ENCODE data around the gene PTPN3. TPM values are rescaled to one million over a fixed set of nuclear protein-coding genes. Genes with fewer than 3 reads are reported as not detected.

PTPN3 gene
- total RNA-seq, 1 experiment from 2014 or later: 4.8 TPM

DNA sequence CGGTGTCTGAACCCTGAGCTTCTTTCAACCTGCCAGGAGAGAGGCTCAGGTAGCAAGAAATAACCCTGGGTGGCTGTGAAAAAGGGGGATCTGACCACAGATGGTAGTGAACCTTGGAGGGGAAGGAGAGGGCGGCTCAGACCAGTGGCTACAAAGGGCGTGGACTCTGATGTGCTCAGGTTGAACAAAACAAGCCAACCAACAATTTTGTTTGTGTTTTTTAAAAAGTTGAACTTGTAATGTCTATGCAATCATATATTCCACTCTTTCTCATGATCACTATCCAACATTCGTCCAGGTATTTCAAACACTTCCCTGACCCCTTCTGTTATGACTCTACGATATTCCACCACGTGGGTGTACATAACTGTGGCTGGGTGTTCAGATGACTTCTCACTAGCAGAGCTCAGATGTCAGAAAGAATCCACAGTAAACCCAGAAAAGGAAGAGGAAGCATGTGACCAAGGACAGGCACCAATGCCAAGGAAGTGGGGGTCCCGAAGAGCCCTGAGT is 20.0 kb downstream of the PTPN3 start:
- H3K27me3 ChIP-seq (replicated peaks): no peaks in the 10 kb centered on the region
- H3K27ac ChIP-seq: no peak overlapping the region
- H3K36me3 ChIP-seq: no peaks in the 10 kb centered on the region
- H3K4me3 ChIP-seq: no peak overlapping the region
- no peaks in the 10 kb centered on the region for H3K9me3 ChIP-seq (replicated peaks)
- no peaks in the 10 kb centered on the region for H3K4me1 ChIP-seq (replicated peaks)
- no peak for DNase-seq (ENCODE audit: low read depth in 1 of 2, low spot score in 2 of 2)

DNA sequence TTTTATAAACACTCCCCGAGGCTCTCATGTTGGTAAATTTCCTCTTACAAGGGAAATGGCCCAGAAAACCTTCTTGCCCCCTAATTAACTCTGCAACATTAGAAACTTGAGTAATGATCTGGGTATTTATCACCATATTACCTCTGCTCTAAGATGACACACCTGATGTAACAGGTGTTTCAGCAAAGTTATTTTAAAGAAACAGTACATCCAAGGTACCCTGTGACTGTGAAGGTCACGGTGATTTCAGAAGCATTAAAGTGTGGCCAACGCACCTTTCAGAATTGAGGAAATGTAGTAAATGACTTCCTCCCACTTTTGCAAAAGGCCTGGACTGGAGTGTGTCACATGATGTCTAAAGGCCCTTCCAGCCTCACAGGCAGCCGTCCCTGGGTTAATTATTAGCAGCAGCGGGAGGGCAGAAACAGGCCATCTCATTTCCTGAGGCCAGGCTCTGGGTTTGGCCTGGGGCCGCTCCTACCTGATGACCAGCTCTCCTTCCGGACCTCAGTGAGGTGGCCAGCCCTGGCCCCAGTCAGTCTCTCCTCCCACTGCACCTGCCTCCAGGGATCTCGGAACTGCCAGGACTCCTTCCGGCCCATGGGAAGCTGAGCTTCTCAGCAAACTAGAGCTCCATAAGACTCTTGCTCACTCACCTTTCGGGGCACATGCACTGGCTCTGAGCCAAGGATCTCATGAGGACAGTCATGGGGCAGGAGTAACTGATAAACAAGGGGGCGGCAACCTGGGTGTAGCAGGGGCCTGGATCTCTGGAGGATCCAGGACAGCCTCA is 20.7 kb downstream of the PTPN3 start:
- H3K9me3 ChIP-seq (replicated peaks): no peaks in the 10 kb centered on the region
- no peaks in the 10 kb centered on the region for H3K27me3 ChIP-seq (replicated peaks)
- H3K27ac ChIP-seq: no peak overlapping the region
- DNase-seq (ENCODE audit: low read depth in 1 of 2, low spot score in 2 of 2): no peak
- H3K36me3 ChIP-seq: no peaks in the 10 kb centered on the region
- H3K4me3 ChIP-seq: no peak overlapping the region
- no peaks in the 10 kb centered on the region for H3K4me1 ChIP-seq (replicated peaks)

DNA sequence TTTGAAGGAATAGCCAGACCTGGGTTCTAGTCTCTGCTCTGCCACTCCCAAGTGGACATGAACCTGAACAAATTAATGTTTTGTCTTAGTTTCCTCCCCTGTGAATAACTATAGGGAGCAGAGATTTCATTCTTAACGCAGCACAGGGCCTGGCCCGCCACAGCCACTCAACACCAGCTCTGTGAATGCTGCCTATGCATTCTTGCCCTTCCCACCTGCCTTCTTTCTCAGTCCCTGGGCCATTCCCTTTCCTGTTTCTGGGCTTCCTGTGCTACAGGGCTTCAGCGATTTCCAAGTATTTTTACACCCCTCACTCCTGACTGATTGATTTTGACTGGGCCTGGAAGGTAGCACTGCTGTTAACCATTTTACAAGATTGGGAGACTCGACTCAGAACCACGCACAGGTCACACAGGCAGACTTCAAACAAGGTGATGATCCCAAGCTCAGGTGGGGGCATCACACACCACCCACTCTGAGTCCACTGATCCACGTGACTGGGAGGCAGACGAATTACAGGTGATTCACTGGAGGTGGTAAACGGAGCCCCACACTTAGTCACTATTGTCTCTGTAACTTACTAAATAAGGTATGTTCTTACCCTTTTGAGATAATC is 21.4 kb downstream of the PTPN3 start:
- H3K4me3 ChIP-seq: no peak overlapping the region
- H3K36me3 ChIP-seq: no peaks in the 10 kb centered on the region
- no peak overlapping the region for H3K27ac ChIP-seq
- no peaks in the 10 kb centered on the region for H3K4me1 ChIP-seq (replicated peaks)
- no peaks in the 10 kb centered on the region for H3K9me3 ChIP-seq (replicated peaks)
- H3K27me3 ChIP-seq (replicated peaks): no peaks in the 10 kb centered on the region
- no peak for DNase-seq (ENCODE audit: low read depth in 1 of 2, low spot score in 2 of 2)

DNA sequence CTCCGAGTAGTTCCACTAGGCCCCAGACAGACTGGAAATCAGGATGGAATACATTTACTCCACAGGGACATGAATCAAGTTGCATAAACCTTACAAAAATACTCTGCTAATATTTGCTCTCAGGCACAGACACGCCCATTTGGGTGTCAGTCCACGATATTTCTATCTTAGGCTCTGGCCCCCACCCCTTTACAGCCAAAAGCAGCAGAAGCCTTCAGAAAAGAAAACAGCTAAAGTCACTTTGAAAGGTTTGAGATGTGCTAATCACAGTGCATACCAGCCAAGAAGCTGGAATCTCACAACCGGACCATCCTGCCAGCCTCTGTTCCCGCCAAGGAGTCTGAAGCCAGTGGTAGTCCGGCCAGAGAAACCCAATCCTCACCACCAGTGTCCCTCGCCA is 22.6 kb downstream of the PTPN3 start:
- H3K9me3 ChIP-seq (replicated peaks): no peaks in the 10 kb centered on the region
- no peaks in the 10 kb centered on the region for H3K27me3 ChIP-seq (replicated peaks)
- DNase-seq (ENCODE audit: low read depth in 1 of 2, low spot score in 2 of 2): no peak
- no peak overlapping the region for H3K27ac ChIP-seq
- H3K4me3 ChIP-seq: no peak overlapping the region
- no peaks in the 10 kb centered on the region for H3K4me1 ChIP-seq (replicated peaks)
- H3K36me3 ChIP-seq: no peaks in the 10 kb centered on the region

DNA sequence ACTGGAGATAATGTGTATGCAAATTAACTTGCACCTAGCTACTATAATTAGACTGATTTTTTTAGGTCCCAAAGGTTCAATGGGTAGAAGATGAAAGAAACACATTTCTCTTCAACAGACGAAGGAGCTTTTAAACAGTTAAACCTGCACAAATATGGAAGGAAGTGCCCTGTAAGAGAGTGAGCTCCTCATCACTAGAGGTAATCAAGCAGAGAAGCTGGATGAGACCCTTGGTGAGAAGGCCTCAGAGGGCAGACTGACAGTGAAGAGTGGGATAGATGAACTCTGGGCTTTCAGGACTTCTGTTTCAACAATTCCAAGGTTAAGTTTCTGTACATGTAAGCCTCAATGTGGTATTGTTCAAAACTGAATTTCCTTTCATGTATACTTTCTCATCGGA is 23.2 kb downstream of the PTPN3 start:
- no peak overlapping the region for H3K27ac ChIP-seq
- no peak overlapping the region for H3K4me3 ChIP-seq
- H3K36me3 ChIP-seq: no peaks in the 10 kb centered on the region
- no peaks in the 10 kb centered on the region for H3K4me1 ChIP-seq (replicated peaks)
- no peaks in the 10 kb centered on the region for H3K27me3 ChIP-seq (replicated peaks)
- no peak for DNase-seq (ENCODE audit: low read depth in 1 of 2, low spot score in 2 of 2)
- H3K9me3 ChIP-seq (replicated peaks): no peaks in the 10 kb centered on the region

DNA sequence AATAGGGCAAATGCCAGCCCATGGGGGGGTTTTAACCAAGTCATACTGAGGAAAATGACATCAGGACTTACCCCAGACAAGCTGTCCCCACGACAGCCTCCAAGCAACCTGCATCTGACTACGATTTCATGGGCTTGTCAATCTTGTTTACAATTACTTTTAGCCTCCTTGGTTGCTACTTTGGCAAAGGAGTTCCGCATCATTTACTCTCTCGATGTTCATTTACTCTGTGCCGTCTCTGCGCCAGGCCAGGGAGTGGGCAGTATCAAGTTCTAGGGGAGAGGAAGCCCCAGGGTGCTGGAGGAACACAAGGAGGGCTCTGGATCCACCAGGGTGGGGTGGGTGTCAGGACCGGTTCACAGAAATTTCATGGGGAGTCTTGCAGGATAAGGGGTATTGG is 23.9 kb downstream of the PTPN3 start:
- Histone ChIP-seq H3K27ac (no peak overlapping the region), H3K9me3 (replicated peaks) (no peaks in the 10 kb centered on the region), H3K4me3 (no peak overlapping the region), H3K27me3 (replicated peaks) (no peaks in the 10 kb centered on the region), H3K4me1 (replicated peaks) (no peaks in the 10 kb centered on the region), H3K36me3 (no peaks in the 10 kb centered on the region)
- DNase-seq (ENCODE audit: low read depth in 1 of 2, low spot score in 2 of 2): no peak

DNA sequence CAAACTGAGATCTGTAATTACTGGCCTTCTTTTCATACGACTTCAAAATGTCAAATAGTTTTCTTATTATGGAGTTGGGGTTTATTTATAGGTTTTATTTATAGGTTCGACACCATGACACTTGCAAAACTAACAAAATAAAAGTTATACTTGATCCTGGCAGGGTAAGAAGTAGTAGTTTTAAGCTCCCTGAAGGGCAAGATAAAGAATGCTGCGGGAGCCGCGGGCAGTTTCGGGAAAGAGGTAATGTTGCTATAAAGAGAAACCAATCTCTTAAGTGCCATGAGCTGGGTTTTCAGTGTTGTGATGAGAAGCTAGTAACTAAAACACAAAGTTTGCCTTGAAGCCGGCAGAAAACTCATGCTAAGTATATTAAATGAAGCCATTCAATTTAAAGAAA is 24.8 kb downstream of the PTPN3 start:
- Histone ChIP-seq H3K4me1 (replicated peaks) (no peaks in the 10 kb centered on the region), H3K27ac (no peak overlapping the region)

DNA sequence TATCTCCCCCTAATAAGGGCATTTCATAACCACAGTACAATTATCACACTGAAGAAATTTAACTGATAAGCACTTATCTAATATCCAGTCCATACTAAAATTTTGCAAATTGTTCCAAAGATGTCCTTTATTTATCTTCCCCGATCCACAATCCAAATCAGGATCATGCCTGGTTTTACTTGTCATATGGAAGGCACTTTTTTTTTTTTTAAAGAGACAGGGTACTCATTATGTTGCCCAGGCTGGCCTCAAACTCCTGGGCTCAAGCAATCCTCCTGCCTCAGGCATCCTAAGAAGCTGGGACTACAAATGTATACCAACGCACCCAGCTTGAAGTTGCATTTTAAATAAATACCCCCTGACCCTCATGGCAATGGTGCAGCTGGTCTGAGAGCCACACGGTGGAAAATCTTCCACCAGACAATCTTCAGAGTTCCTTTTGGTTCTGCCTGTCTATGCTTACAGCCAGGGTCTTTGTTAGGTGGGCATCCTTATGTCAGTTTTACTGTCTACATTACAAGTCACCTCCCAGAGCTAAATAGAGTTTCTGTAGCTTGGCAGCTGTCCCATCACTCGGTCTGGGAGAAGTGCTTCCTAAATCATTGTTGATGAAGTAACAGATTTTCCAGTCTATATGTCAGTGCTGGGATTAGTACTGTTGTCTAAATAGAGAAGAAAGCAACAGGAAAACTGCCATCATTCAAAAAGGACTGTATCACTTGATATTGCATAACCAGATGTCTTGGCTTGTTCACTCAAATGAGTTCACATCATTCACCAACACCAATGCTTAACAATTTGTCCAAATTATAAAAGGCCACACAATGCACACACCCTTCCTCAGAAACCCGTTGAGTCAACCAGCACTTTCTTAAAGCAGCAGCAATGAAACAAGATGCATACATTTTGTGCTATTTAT is 26.4 kb downstream of the PTPN3 start:
- peaks cover 10% of the 10 kb centered on the region for H3K4me1 ChIP-seq (replicated peaks)
- no peak overlapping the region for H3K27ac ChIP-seq
- no peaks in the 10 kb centered on the region for H3K9me3 ChIP-seq (replicated peaks)
- no peak overlapping the region for H3K4me3 ChIP-seq
- no peaks in the 10 kb centered on the region for H3K36me3 ChIP-seq
- H3K27me3 ChIP-seq (replicated peaks): no peaks in the 10 kb centered on the region
- no peak for DNase-seq (ENCODE audit: low read depth in 1 of 2, low spot score in 2 of 2)

More for the DNA sequence above, 24.8 kb downstream of the PTPN3 start:
- Histone ChIP-seq H3K9me3 (replicated peaks) (no peaks in the 10 kb centered on the region), H3K4me3 (no peak overlapping the region), H3K36me3 (no peaks in the 10 kb centered on the region), H3K27me3 (replicated peaks) (no peaks in the 10 kb centered on the region)
- DNase-seq (ENCODE audit: low read depth in 1 of 2, low spot score in 2 of 2): no peak

DNA sequence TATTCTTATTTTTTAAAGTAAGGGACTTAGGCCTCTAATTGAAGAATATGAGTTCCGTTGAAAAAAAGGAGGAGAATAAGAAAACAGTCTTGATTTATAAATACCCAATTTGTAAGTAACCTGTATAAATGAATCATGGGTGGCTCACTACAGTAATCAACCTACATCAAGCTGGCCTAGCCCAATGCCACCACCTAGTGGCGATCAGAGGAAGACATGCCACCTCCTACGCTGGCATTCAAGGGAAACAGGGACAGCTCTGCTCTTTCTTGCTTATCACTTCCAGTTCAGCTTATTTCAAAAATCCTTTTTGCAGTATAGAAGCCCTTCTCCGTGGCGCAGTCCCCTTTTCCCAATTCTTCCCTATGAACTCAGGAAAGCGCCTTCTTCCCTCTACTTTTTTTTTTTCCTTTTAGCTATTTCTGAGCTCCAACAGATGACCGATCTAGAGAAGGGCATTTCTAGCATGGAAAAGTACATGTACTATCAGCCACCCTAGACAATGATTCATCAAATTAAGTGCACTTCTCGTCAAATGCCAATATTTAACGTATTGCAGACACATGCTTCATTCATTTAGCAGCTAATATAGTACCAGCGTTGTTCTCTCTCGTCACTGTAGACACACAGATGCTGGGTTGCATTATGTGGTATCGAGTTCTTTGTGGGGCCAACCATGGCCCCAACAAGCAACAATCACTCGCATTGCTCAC is 28.3 kb downstream of the PTPN3 start:
- Histone ChIP-seq H3K27me3 (replicated peaks) (no peaks in the 10 kb centered on the region), H3K36me3 (no peaks in the 10 kb centered on the region), H3K4me1 (replicated peaks) (peaks cover 10% of the 10 kb centered on the region), H3K9me3 (replicated peaks) (no peaks in the 10 kb centered on the region), H3K4me3 (no peak overlapping the region), H3K27ac (no peak overlapping the region)
- DNase-seq (ENCODE audit: low read depth in 1 of 2, low spot score in 2 of 2): peak; percentile 59 to 65

DNA sequence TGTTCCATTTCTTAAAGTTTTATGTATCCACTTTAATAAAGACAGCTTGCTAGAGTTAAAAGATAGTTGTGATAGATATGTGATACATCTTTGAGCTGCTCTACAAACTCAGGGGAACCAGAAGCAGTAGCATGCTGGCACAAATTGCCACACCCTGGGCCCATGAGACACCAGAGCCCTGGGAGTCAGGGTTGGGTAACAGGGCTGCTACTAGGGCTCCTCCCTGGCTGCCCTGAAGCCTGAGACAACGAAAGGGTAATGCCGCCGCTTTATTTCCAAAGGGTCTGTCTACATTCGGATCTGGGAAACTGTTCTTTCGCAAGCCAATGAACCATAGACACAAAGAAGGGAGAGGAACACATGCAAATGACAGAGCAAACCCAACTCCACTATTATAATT is 29.2 kb downstream of the PTPN3 start:
- H3K9me3 ChIP-seq (replicated peaks): no peaks in the 10 kb centered on the region
- no peaks in the 10 kb centered on the region for H3K36me3 ChIP-seq
- no peak overlapping the region for H3K27ac ChIP-seq
- DNase-seq (ENCODE audit: low read depth in 1 of 2, low spot score in 2 of 2): no peak
- H3K4me1 ChIP-seq (replicated peaks): peaks cover 10% of the 10 kb centered on the region
- H3K27me3 ChIP-seq (replicated peaks): no peaks in the 10 kb centered on the region
- H3K4me3 ChIP-seq: no peak overlapping the region

DNA sequence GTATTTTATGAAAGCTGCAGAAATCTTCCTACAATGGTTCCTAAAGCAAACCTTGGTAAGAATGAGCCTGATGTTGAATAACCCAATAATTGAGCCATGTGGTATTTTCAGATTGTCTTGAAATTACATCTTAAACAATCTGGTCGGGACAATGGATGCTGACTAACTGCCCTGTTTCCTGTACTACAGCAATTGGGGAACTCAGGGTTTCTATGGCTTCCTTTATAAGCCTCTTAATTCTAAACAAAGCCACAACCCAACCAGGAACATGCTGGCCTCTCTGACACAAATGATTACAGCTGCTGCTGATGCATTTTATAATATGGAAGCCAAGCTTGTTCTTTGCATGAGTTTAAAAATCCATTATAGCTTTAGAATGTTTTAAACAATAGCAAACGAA is 30.2 kb downstream of the PTPN3 start:
- Histone ChIP-seq H3K4me3 (no peak overlapping the region), H3K27me3 (replicated peaks) (no peaks in the 10 kb centered on the region), H3K36me3 (no peaks in the 10 kb centered on the region), H3K27ac (no peak overlapping the region), H3K9me3 (replicated peaks) (no peaks in the 10 kb centered on the region), H3K4me1 (replicated peaks) (peaks cover 10% of the 10 kb centered on the region)
- DNase-seq (ENCODE audit: low read depth in 1 of 2, low spot score in 2 of 2): peak in 1 of 2 experiments; percentile 20

DNA sequence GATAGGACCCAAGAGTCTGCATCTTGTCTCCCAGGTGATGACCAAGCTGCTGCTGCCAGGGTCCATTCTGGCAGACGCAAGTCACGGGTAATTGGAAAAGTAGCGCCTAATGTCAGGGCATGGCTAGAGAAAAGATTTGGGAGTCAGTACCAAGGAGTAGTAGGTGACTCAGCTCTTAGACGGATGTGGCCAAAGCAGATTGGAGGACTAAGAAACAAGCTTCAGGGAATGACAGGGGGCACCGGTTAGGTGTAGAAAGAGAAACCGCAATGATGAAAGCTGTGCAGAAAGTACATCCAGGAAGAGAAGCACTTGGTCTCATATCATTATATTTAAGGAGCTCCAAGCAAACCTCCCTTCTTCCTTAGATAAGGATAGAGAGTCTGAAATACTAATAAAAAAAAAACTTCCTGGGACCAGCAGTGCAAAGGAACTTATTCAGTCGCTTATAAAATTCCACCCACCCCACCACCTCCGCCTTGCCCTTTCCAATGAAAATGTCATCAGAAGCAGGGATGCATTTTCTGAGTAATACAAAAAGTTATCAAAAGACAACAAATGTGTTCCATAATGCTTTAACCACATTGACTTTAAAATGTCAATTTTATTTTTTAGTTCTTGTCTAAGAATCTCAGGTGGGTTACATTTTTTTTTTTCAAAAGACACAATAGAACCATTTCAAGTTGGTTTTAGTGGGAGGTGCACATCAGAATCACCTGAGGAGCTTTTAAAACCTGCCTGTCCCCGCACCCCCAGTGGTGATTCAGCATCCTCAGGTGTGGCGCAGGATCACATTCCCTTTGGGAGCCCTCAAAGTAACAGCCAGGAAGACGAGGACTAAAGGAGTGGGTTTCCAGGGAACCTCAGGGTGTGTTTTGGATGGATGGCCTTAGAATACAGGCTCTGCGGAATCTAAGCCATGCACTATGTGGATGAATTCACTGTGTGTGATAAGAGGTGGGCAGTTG is 31.2 kb downstream of the PTPN3 start:
- H3K4me3 ChIP-seq: no peak overlapping the region
- no peak for DNase-seq (ENCODE audit: low read depth in 1 of 2, low spot score in 2 of 2)
- H3K36me3 ChIP-seq: no peaks in the 10 kb centered on the region

More for the DNA sequence above, 31.2 kb downstream of the PTPN3 start:
- no peaks in the 10 kb centered on the region for H3K27me3 ChIP-seq (replicated peaks)
- no peak overlapping the region for H3K27ac ChIP-seq
- H3K4me1 ChIP-seq (replicated peaks): peaks cover 10% of the 10 kb centered on the region
- no peaks in the 10 kb centered on the region for H3K9me3 ChIP-seq (replicated peaks)
